ENCODE results near the gene TFAP2B. TPM values are rescaled to one million over a fixed set of nuclear protein-coding genes. Genes with fewer than 3 reads are reported as not detected.

The TFAP2B gene
- total and polyA plus RNA-seq, 2 donors (not counting 1 experiment from before 2014, with no cell fraction given): not detected

GRCh38 chr6:50795574-50795973, 23.1 kb upstream of the TFAP2B start:
- no peak overlapping the region for H3K27ac ChIP-seq (ENCODE audit: insufficient read depth, low read length)
- no peaks in the 10 kb centered on the region for H3K79me2 ChIP-seq (ENCODE audit: control insufficient read depth, insufficient read depth, low read length)
- DNase-seq (ENCODE audit: low read depth in 2 of 2): no peak
- TF ChIP-seq CTCF (conservative IDR thresholded peaks at IDR 0.05 in 1 of 2, IDR thresholded peaks at IDR 0.05 in 1 of 2; ENCODE audit: low read depth in 1 of 2, low read length in 2 of 2) (no peak), EZH2 (IDR thresholded peaks at IDR 0.05; ENCODE audit: low read length, missing control alignments) (no peak)
- no peak overlapping the region for H2AFZ ChIP-seq (ENCODE audit: low read length)
- no peak overlapping the region for H3K4me2 ChIP-seq (ENCODE audit: extremely low read depth, insufficient read depth, low read length)
- H3K4me1 ChIP-seq (ENCODE audit: control insufficient read depth, extremely low read depth, insufficient read depth, low read length): no peaks in the 10 kb centered on the region
- no peak overlapping the region for H3K4me3 ChIP-seq (replicated peaks in 1 of 4; ENCODE audit: control extremely low read depth in 1 of 4, insufficient read depth in 1 of 4, low read depth in 3 of 4, low read length in 4 of 4)
- no peaks in the 10 kb centered on the region for H4K20me1 ChIP-seq (ENCODE audit: control insufficient read depth, extremely low read depth, insufficient read depth, low read length)
- no peaks in the 10 kb centered on the region for H3K9me3 ChIP-seq (ENCODE audit: control insufficient read depth, insufficient read depth, low read depth, low read length)
- H3K9ac ChIP-seq (ENCODE audit: insufficient read depth, low read length): no peak overlapping the region
- H3K27me3 ChIP-seq (ENCODE audit: control insufficient read depth, insufficient read depth, low read length): no peaks in the 10 kb centered on the region
- H3K36me3 ChIP-seq (ENCODE audit: control insufficient read depth, insufficient read depth, low read length): no peaks in the 10 kb centered on the region

- H3K27me3 ChIP-seq (ENCODE audit: control insufficient read depth, insufficient read depth, low read length): no peaks in the 10 kb centered on the region
- H2AFZ ChIP-seq (ENCODE audit: low read length): no peak overlapping the region
- no peak overlapping the region for H3K4me2 ChIP-seq (ENCODE audit: extremely low read depth, insufficient read depth, low read length)
- no peak overlapping the region for H3K4me3 ChIP-seq (replicated peaks in 1 of 4; ENCODE audit: control extremely low read depth in 1 of 4, insufficient read depth in 1 of 4, low read depth in 3 of 4, low read length in 4 of 4)
- H3K36me3 ChIP-seq (ENCODE audit: control insufficient read depth, insufficient read depth, low read length): no peaks in the 10 kb centered on the region
- H4K20me1 ChIP-seq (ENCODE audit: control insufficient read depth, extremely low read depth, insufficient read depth, low read length): no peaks in the 10 kb centered on the region
- TF ChIP-seq CTCF (conservative IDR thresholded peaks at IDR 0.05 in 1 of 2, IDR thresholded peaks at IDR 0.05 in 1 of 2; ENCODE audit: low read depth in 1 of 2, low read length in 2 of 2) (no peak), EZH2 (IDR thresholded peaks at IDR 0.05; ENCODE audit: low read length, missing control alignments) (no peak)
- no peak for DNase-seq (ENCODE audit: low read depth in 2 of 2)
- H3K9me3 ChIP-seq (ENCODE audit: control insufficient read depth, insufficient read depth, low read depth, low read length): no peaks in the 10 kb centered on the region
- H3K9ac ChIP-seq (ENCODE audit: insufficient read depth, low read length): no peak overlapping the region
- H3K27ac ChIP-seq (ENCODE audit: insufficient read depth, low read length): no peak overlapping the region
- no peaks in the 10 kb centered on the region for H3K4me1 ChIP-seq (ENCODE audit: control insufficient read depth, extremely low read depth, insufficient read depth, low read length)
- no peaks in the 10 kb centered on the region for H3K79me2 ChIP-seq (ENCODE audit: control insufficient read depth, insufficient read depth, low read length)
Observed at GRCh38 chr6:50804283-50804682, 14.4 kb upstream of the TFAP2B start.

GRCh38 chr6:50807035-50807434, 11.6 kb upstream of the TFAP2B start:
- H3K4me3 ChIP-seq (replicated peaks in 1 of 4; ENCODE audit: control extremely low read depth in 1 of 4, insufficient read depth in 1 of 4, low read depth in 3 of 4, low read length in 4 of 4): no peak overlapping the region
- H3K79me2 ChIP-seq (ENCODE audit: control insufficient read depth, insufficient read depth, low read length): no peaks in the 10 kb centered on the region
- no peak overlapping the region for H2AFZ ChIP-seq (ENCODE audit: low read length)
- no peaks in the 10 kb centered on the region for H4K20me1 ChIP-seq (ENCODE audit: control insufficient read depth, extremely low read depth, insufficient read depth, low read length)
- TF ChIP-seq EZH2 (IDR thresholded peaks at IDR 0.05; ENCODE audit: low read length, missing control alignments) (no peak), CTCF (conservative IDR thresholded peaks at IDR 0.05 in 1 of 2, IDR thresholded peaks at IDR 0.05 in 1 of 2; ENCODE audit: low read depth in 1 of 2, low read length in 2 of 2) (no peak)
- no peak overlapping the region for H3K9ac ChIP-seq (ENCODE audit: insufficient read depth, low read length)
- H3K9me3 ChIP-seq (ENCODE audit: control insufficient read depth, insufficient read depth, low read depth, low read length): no peaks in the 10 kb centered on the region
- H3K27ac ChIP-seq (ENCODE audit: insufficient read depth, low read length): no peak overlapping the region
- no peaks in the 10 kb centered on the region for H3K27me3 ChIP-seq (ENCODE audit: control insufficient read depth, insufficient read depth, low read length)
- no peaks in the 10 kb centered on the region for H3K4me1 ChIP-seq (ENCODE audit: control insufficient read depth, extremely low read depth, insufficient read depth, low read length)
- no peak for DNase-seq (ENCODE audit: low read depth in 2 of 2)
- no peaks in the 10 kb centered on the region for H3K36me3 ChIP-seq (ENCODE audit: control insufficient read depth, insufficient read depth, low read length)
- H3K4me2 ChIP-seq (ENCODE audit: extremely low read depth, insufficient read depth, low read length): no peak overlapping the region

Data from fibroblast of lung (primary cell).